Gastrocnemius medialis (tissue), 4 donors: ENCODE data around the gene FIBIN. TPM values are rescaled to one million over a fixed set of nuclear protein-coding genes. Genes with fewer than 3 reads are reported as not detected.
"Not testable (repeated sequence)": the region's sequence is repeated elsewhere in the genome, so short reads cannot be mapped to it uniquely, and the experiment has no call there.

Source experiments
- ATAC-seq, 2 donors: fragments of 150-250 bp; one replicate each; pipeline ENCODE4 v1.9.1; 2016
- DNase-seq, 2 donors: peaks; one replicate each; pipeline ENCODE4 v3.0.0-alpha.2; 2019
- H3K27ac ChIP-seq, 4 donors: fragments of 200-600 bp; sonication (generic); 1 replicate in 1 of 4; 2 replicates in 3 of 4; pipeline ENCODE4 v1.5.1; 2016 to 2018; ENCODE audit warnings: mild to moderate bottlenecking in 2 of 4, moderate library complexity in 1 of 4
- H3K27me3 ChIP-seq, 3 donors: fragments of 200-600 bp; sonication (generic) in 2 of 3; 1 replicate in 1 of 3; 2 replicates in 2 of 3; pipeline versions ENCODE4 v1.5.1 to v1.6.0; 2016 to 2019; ENCODE audit warnings: mild to moderate bottlenecking in 1 of 3, moderate library complexity in 1 of 3
- H3K36me3 ChIP-seq, 2 donors: fragments of 200-600 bp; sonication (generic) in 1 of 2; one replicate each; pipeline ENCODE4 v1.5.1; 2017 to 2018
- H3K4me1 ChIP-seq, 2 donors: fragments of 200-600 bp; sonication (generic) in 1 of 2; one replicate each; pipeline ENCODE4 v1.5.1; 2016 to 2017; ENCODE audit warnings: mild to moderate bottlenecking in 2 of 2
- H3K4me3 ChIP-seq, 4 donors: fragments of 200-600 bp; sonication (generic) in 3 of 4; 1 replicate in 1 of 4; 2 replicates in 3 of 4; pipeline ENCODE4 v1.5.1; 2016 to 2019; ENCODE audit warnings: mild to moderate bottlenecking in 2 of 4
- H3K9me3 ChIP-seq, 3 donors: fragments of 200-600 bp; sonication (generic) in 2 of 3; 1 replicate in 1 of 3; 2 replicates in 2 of 3; pipeline ENCODE4 v1.5.1; 2016 to 2019
- CTCF ChIP-seq, 5 experiments: fragments of 450-650 bp in 3 of 5; fragments of 200-600 bp in 2 of 5; sonication (generic) in 2 of 5; IDR thresholded peaks in 4 of 5; conservative IDR thresholded peaks in 1 of 5; 1 replicate in 4 of 5; 2 replicates in 1 of 5; pipeline ENCODE4 v1.5.1; 2016 to 2019; ENCODE audit warnings: antibody characterized with exemption in 5 of 5, mild to moderate bottlenecking in 3 of 5, moderate library complexity in 3 of 5
- POLR2A ChIP-seq, 2 donors: fragments of 450-650 bp; IDR thresholded peaks; one replicate each; pipeline ENCODE4 v1.6.1; 2017; ENCODE audit warnings: antibody characterized with exemption in 2 of 2, mild to moderate bottlenecking in 2 of 2, moderate library complexity in 2 of 2
- in situ Hi-C, 4 donors: fragments of 200-750 bp; cut with MboI; loops; one replicate each; pipeline versions ENCODE4 v1.15.0 to v1.8.0; 2017; ENCODE audit warnings: low sequenced_read_pairs in 4 of 4
- intact Hi-C: fragments of 100-400 bp; cut with DNase I; formaldehyde crosslinking; loops from one replicate; pipeline ENCODE4 v1.15.1; 2023; ENCODE audit warnings: low total_unique reads
- total RNA-seq, 4 donors: library from RNA; depleted of rRNA; stranded (reverse); fragments of >200 nt; gene quantifications; one replicate each; pipeline versions ENCODE4 v1.1.0 to v1.2.3, GENCODE V29; 2016

Gene FIBIN
- total RNA-seq, 4 donors from 2014 or later, result 10.7 to 23.6 (median 21.3) TPM

- ATAC-seq (no peak), DNase-seq (no peak)
- Histone ChIP-seq H3K36me3 (no peaks in the 10 kb centered on the region), H3K27me3 (no peaks in the 10 kb centered on the region), H3K4me1 (no peaks in the 10 kb centered on the region), H3K9me3 (no peaks in the 10 kb centered on the region), H3K4me3 (no peak overlapping the region), H3K27ac (no peak overlapping the region)
- in situ Hi-C loops, result no loop called here
- TF ChIP-seq POLR2A (IDR thresholded peaks at IDR 0.05) (no peak), CTCF (IDR thresholded peaks at IDR 0.05 in 4 of 5, conservative IDR thresholded peaks at IDR 0.05 in 1 of 5) (no peak)
- intact Hi-C loops, result no loop called here
Measured at GRCh38 chr11:26960281-26960680, 33.6 kb upstream of the FIBIN start.

GRCh38 chr11:26963764-26964163, 30.1 kb upstream of the FIBIN start:
- Histone ChIP-seq H3K27me3 (no peaks in the 10 kb centered on the region), H3K4me3 (no peak overlapping the region), H3K27ac (no peak overlapping the region), H3K4me1 (no peaks in the 10 kb centered on the region), H3K9me3 (no peaks in the 10 kb centered on the region), H3K36me3 (no peaks in the 10 kb centered on the region)
- intact Hi-C loops, result no loop called here
- in situ Hi-C loops, result no loop called here
- ATAC-seq, result no peak
- no peak for DNase-seq
- TF ChIP-seq CTCF (IDR thresholded peaks at IDR 0.05 in 4 of 5, conservative IDR thresholded peaks at IDR 0.05 in 1 of 5), result no peak

GRCh38 chr11:26964339-26964738, 29.6 kb upstream of the FIBIN start:
- H3K27ac ChIP-seq, result no peak overlapping the region
- DNase-seq (no peak), ATAC-seq (no peak)
- intact Hi-C loops (no loop called here), in situ Hi-C loops (no loop called here)
- no peaks in the 10 kb centered on the region for H3K36me3 ChIP-seq
- H3K27me3 ChIP-seq, result no peaks in the 10 kb centered on the region
- no peak overlapping the region for H3K4me3 ChIP-seq
- H3K9me3 ChIP-seq, result no peaks in the 10 kb centered on the region
- H3K4me1 ChIP-seq, result no peaks in the 10 kb centered on the region
- TF ChIP-seq POLR2A (IDR thresholded peaks at IDR 0.05), result no peak
- no peak for TF ChIP-seq CTCF (IDR thresholded peaks at IDR 0.05 in 4 of 5, conservative IDR thresholded peaks at IDR 0.05 in 1 of 5)

- H3K27me3 ChIP-seq, DNase-seq, in situ Hi-C loops, ATAC-seq, H3K4me3 ChIP-seq, H3K9me3 ChIP-seq, intact Hi-C loops, H3K36me3 ChIP-seq, H3K4me1 ChIP-seq, H3K27ac ChIP-seq: not testable (repeated sequence)
Measured at GRCh38 chr11:26964847-26965485, 28.9 kb upstream of the FIBIN start.

GRCh38 chr11:26971961-26972360, 22.0 kb upstream of the FIBIN start:
- ATAC-seq, result no peak
- no peaks in the 10 kb centered on the region for H3K4me1 ChIP-seq
- in situ Hi-C loops, result no loop called here

More at GRCh38 chr11:26971961-26972360, 22.0 kb upstream of the FIBIN start:
- Histone ChIP-seq H3K36me3 (no peaks in the 10 kb centered on the region), H3K27ac (no peak overlapping the region), H3K9me3 (no peaks in the 10 kb centered on the region), H3K4me3 (no peak overlapping the region), H3K27me3 (no peaks in the 10 kb centered on the region)
- no peak for DNase-seq
- TF ChIP-seq CTCF (IDR thresholded peaks at IDR 0.05 in 4 of 5, conservative IDR thresholded peaks at IDR 0.05 in 1 of 5), result no peak
- no peak for TF ChIP-seq POLR2A (IDR thresholded peaks at IDR 0.05)
- intact Hi-C loops, result no loop called here
